NCI-H446 (cell line): ENCODE results near the gene DUSP18.
A peak's percentile ranks its signal among the peaks of the same experiment; 100 is the strongest.
"Not testable (repeated sequence)": the region's sequence is repeated elsewhere in the genome, so short reads cannot be mapped to it uniquely, and the experiment has no call there.

Experiments used
- DNase-seq, 2 experiments: peaks; one replicate each; lab custom pipeline; 2025; lab: John Stamatoyannopoulos, UW

Gene DUSP18

GRCh38 chr22:30679895-30680690 lies 12.4 kb upstream of the DUSP18 start:
- DNase-seq = not testable (repeated sequence)

GRCh38 chr22:30676565-30676964 lies 8.9 kb upstream of the DUSP18 start:
- not testable (repeated sequence) for DNase-seq

- no peak for DNase-seq
Observed at GRCh38 chr22:30675436-30675835, 7.8 kb upstream of the DUSP18 start.

- DNase-seq = no peak
Observed at GRCh38 chr22:30674482-30674881, 6.8 kb upstream of the DUSP18 start.

GRCh38 chr22:30673136-30673535 lies 5.5 kb upstream of the DUSP18 start:
- no peak for DNase-seq

- no peak for DNase-seq
Observed at GRCh38 chr22:30671071-30671470, 3.4 kb upstream of the DUSP18 start.

- no peak for DNase-seq
Observed at GRCh38 chr22:30668386-30668710, 673 bp upstream of the DUSP18 start.

GRCh38 chr22:30667107-30667493 lies 575 bp downstream of the DUSP18 start:
- no peak for DNase-seq

- no peak for DNase-seq
Observed at GRCh38 chr22:30665786-30666185, 1.9 kb downstream of the DUSP18 start.

- DNase-seq = no peak
Observed at GRCh38 chr22:30665266-30665665, 2.4 kb downstream of the DUSP18 start.

- no peak for DNase-seq
Observed at GRCh38 chr22:30664798-30665197, 2.9 kb downstream of the DUSP18 start.

GRCh38 chr22:30662040-30662439 lies 5.6 kb downstream of the DUSP18 start:
- peak; percentile 5 to 62 for DNase-seq

GRCh38 chr22:30655532-30655931 lies 12.1 kb downstream of the DUSP18 start:
- no peak for DNase-seq

GRCh38 chr22:30654361-30654760 lies 13.3 kb downstream of the DUSP18 start:
- DNase-seq = no peak

- no peak for DNase-seq
Observed at GRCh38 chr22:30652852-30653251, 14.8 kb downstream of the DUSP18 start.

GRCh38 chr22:30650508-30651116 lies 17.1 kb downstream of the DUSP18 start:
- peak in 1 of 2 experiments; percentile 54 for DNase-seq

GRCh38 chr22:30649430-30650007 lies 18.2 kb downstream of the DUSP18 start:
- no peak for DNase-seq

GRCh38 chr22:30648825-30649224 lies 18.9 kb downstream of the DUSP18 start:
- DNase-seq = no peak

GRCh38 chr22:30647536-30647935 lies 20.1 kb downstream of the DUSP18 start:
- peak in 1 of 2 experiments; percentile 21 for DNase-seq

- no peak for DNase-seq
Observed at GRCh38 chr22:30646518-30647160, 21.0 kb downstream of the DUSP18 start.

- no peak for DNase-seq
Observed at GRCh38 chr22:30643055-30643875, 24.4 kb downstream of the DUSP18 start.

- no peak for DNase-seq
Observed at GRCh38 chr22:30640839-30641430, 26.7 kb downstream of the DUSP18 start.
